Suprapubic skin (tissue), 4 donors: ENCODE results near the gene FRYL. TPM values are rescaled to one million over a fixed set of nuclear protein-coding genes. Genes with fewer than 3 reads are reported as not detected.
"Not testable (repeated sequence)": the region's sequence is repeated elsewhere in the genome, so short reads cannot be mapped to it uniquely, and the experiment has no call there.

Experiments
- DNase-seq, 2 donors: peaks; one replicate each; pipeline ENCODE4 v3.0.0-alpha.2; 2019; ENCODE audit warnings: low spot score in 2 of 2
- H3K27ac ChIP-seq: fragments of 200-600 bp; sonication (generic); one replicate; pipeline ENCODE4 v1.5.1; 2019
- H3K27me3 ChIP-seq: fragments of 200-600 bp; sonication (generic); one replicate; pipeline ENCODE4 v1.5.1; 2019
- H3K36me3 ChIP-seq: fragments of 200-600 bp; sonication (generic); one replicate; pipeline ENCODE4 v1.5.1; 2019
- H3K4me1 ChIP-seq: fragments of 200-600 bp; sonication (generic); one replicate; pipeline ENCODE4 v1.5.1; 2019
- H3K4me3 ChIP-seq: fragments of 200-600 bp; sonication (generic); one replicate; pipeline ENCODE4 v1.5.1; 2019; ENCODE audit warnings: mild to moderate bottlenecking
- H3K9me3 ChIP-seq: fragments of 200-600 bp; sonication (generic); one replicate; pipeline ENCODE4 v1.5.1; 2019
- CTCF ChIP-seq, 2 donors: fragments of 200-600 bp in 1 of 2; fragments of 450-650 bp in 1 of 2; sonication (generic) in 1 of 2; IDR thresholded peaks; one replicate each; pipeline ENCODE4 v1.5.1; 2016 to 2019; ENCODE audit warnings: antibody characterized with exemption in 2 of 2, mild to moderate bottlenecking in 1 of 2, moderate library complexity in 1 of 2
- EP300 ChIP-seq: sonication (generic); formaldehyde crosslinking; IDR thresholded peaks from one replicate; pipeline ENCODE4 v1.6.1; 2017; ENCODE audit warnings: antibody characterized with exemption
- POLR2A ChIP-seq, 2 donors: fragments of 450-650 bp; IDR thresholded peaks; one replicate each; pipeline ENCODE4 v1.6.1; 2017; ENCODE audit warnings: antibody characterized with exemption in 2 of 2, mild to moderate bottlenecking in 2 of 2, moderate library complexity in 2 of 2
- POLR2AphosphoS5 ChIP-seq, 3 donors: sonication (generic); formaldehyde crosslinking; IDR thresholded peaks; one replicate each; pipeline ENCODE4 v1.6.1; 2017; ENCODE audit warnings: antibody characterized with exemption in 3 of 3
- WGBS: methylation state at CpG from one replicate; pipeline ENCODE4 v1.1.5; 2018; 5-methylcytosine and 5-hydroxymethylcytosine counted together
- total RNA-seq, 4 donors: library from RNA; depleted of rRNA; stranded (reverse); fragments of >200 nt; gene quantifications; one replicate each; pipeline ENCODE4 v1.1.0, GENCODE V29; 2016

Gene FRYL
- total RNA-seq, 4 donors from 2014 or later: 48.4 to 168 (median 73.5) TPM

GRCh38 chr4:48461000-48461399 is 319.1 kb downstream of the FRYL start:
- Histone ChIP-seq H3K9me3 (no peaks in the 10 kb centered on the region), H3K27ac (no peak overlapping the region), H3K4me1 (no peaks in the 10 kb centered on the region), H3K4me3 (no peak overlapping the region), H3K36me3 (no peaks in the 10 kb centered on the region), H3K27me3 (no peaks in the 10 kb centered on the region)
- no peak for DNase-seq
- TF ChIP-seq POLR2AphosphoS5 (IDR thresholded peaks at IDR 0.05) (no peak), POLR2A (IDR thresholded peaks at IDR 0.05) (no peak), CTCF (IDR thresholded peaks at IDR 0.05) (no peak), EP300 (no peak)

- Histone ChIP-seq H3K9me3 (no peaks in the 10 kb centered on the region), H3K4me3 (no peak overlapping the region), H3K4me1 (no peaks in the 10 kb centered on the region), H3K27ac (no peak overlapping the region), H3K27me3 (no peaks in the 10 kb centered on the region), H3K36me3 (no peaks in the 10 kb centered on the region)
- 98% methylated on average over 2 of the region's 2 CpGs for WGBS
- DNase-seq: no peak
- TF ChIP-seq POLR2A (IDR thresholded peaks at IDR 0.05): no peak
- no peak for TF ChIP-seq CTCF (IDR thresholded peaks at IDR 0.05)
- TF ChIP-seq EP300: no peak
- TF ChIP-seq POLR2AphosphoS5 (IDR thresholded peaks at IDR 0.05): no peak
These were observed 325.5 kb downstream of the FRYL start for GRCh38 chr4:48454591-48454990.

GRCh38 chr4:48451656-48452055 is 328.4 kb downstream of the FRYL start:
- DNase-seq: not testable (repeated sequence)

GRCh38 chr4:48450740-48451139 is 329.3 kb downstream of the FRYL start:
- no peak for DNase-seq
- Histone ChIP-seq H3K27me3 (no peaks in the 10 kb centered on the region), H3K4me3 (no peak overlapping the region), H3K4me1 (no peaks in the 10 kb centered on the region), H3K9me3 (no peaks in the 10 kb centered on the region), H3K36me3 (no peaks in the 10 kb centered on the region), H3K27ac (no peak overlapping the region)
- TF ChIP-seq CTCF (IDR thresholded peaks at IDR 0.05): no peak
- no peak for TF ChIP-seq EP300
- TF ChIP-seq POLR2AphosphoS5 (IDR thresholded peaks at IDR 0.05): no peak
- no peak for TF ChIP-seq POLR2A (IDR thresholded peaks at IDR 0.05)
- WGBS: 89% methylated on average over 3 of the region's 3 CpGs

More at GRCh38 chr4:48451656-48452055, 328.4 kb downstream of the FRYL start:
- not testable (repeated sequence) for H3K9me3 ChIP-seq, H3K4me3 ChIP-seq, H3K36me3 ChIP-seq, H3K4me1 ChIP-seq, H3K27ac ChIP-seq, H3K27me3 ChIP-seq
- WGBS: 86% methylated on average over 3 of the region's 3 CpGs

GRCh38 chr4:48449151-48449550 is 330.9 kb downstream of the FRYL start:
- DNase-seq: no peak
- Histone ChIP-seq H3K4me3 (no peak overlapping the region), H3K27ac (no peak overlapping the region), H3K36me3 (no peaks in the 10 kb centered on the region), H3K27me3 (no peaks in the 10 kb centered on the region), H3K4me1 (no peaks in the 10 kb centered on the region), H3K9me3 (no peaks in the 10 kb centered on the region)
- 95% methylated on average over 10 of the region's 10 CpGs for WGBS
- TF ChIP-seq CTCF (IDR thresholded peaks at IDR 0.05) (no peak), POLR2AphosphoS5 (IDR thresholded peaks at IDR 0.05) (no peak), EP300 (no peak), POLR2A (IDR thresholded peaks at IDR 0.05) (no peak)

Other genes starting within 250 kb of the FRYL start
- gene OCIAD1, start 50.8 kb upstream of the FRYL start, total RNA-seq: 100 to 1,000 TPM in 1 of 4 donors, 10 to 100 TPM in 3; 86.2 to 104 (median 92.9) TPM
- gene OCIAD2, start 126.5 kb upstream of the FRYL start, total RNA-seq: 100 to 1,000 TPM in 1 of 4 donors, 10 to 100 TPM in 3; 15.8 to 167 (median 36.1) TPM
- gene CWH43, start 206.0 kb upstream of the FRYL start, total RNA-seq: 10 to 100 TPM; 31.5 to 51.6 (median 39.6) TPM